Activated CD8-positive, alpha-beta memory T cell treated with anti-CD3 and anti-CD28 coated beads for 36 hours (primary cell): ENCODE results near the gene LMLN. TPM values are rescaled to one million over a fixed set of nuclear protein-coding genes. Genes with fewer than 3 reads are reported as not detected.
"Not testable (repeated sequence)": the region's sequence is repeated elsewhere in the genome, so short reads cannot be mapped to it uniquely, and the experiment has no call there.

Experiments
- CTCF ChIA-PET: fragments of 350-600 bp; sonication (Branson Sonifier 250); formaldehyde crosslinking; loops from one replicate; lab custom pipeline; 2021; ENCODE audit warnings: antibody characterized with exemption; lab: Charles Lee
- POLR2A ChIA-PET: fragments of 350-600 bp; sonication (Branson Sonifier 250); formaldehyde crosslinking; loops from one replicate; lab custom pipeline; 2021; ENCODE audit warnings: antibody characterized with exemption; lab: Charles Lee
- total RNA-seq, 2 experiments: library from RNA; stranded (reverse); gene quantifications; one replicate each; pipeline ENCODE4 v1.2.3, GENCODE V29; 2021

The LMLN gene
- total RNA-seq, 2 experiments from 2014 or later: 6.0 to 6.7 TPM

GRCh38 chr3:198051836-198052235 lies 91.8 kb downstream of the LMLN start:
- POLR2A ChIA-PET: no interaction called here
- CTCF ChIA-PET: interaction anchor here (1.0 kb wide), 1 partner anchor 10 kb away, joined by 3 read pairs; no protein-coding TSS in a partner anchor

- CTCF ChIA-PET: not testable (repeated sequence)
These were observed 93.4 kb downstream of the LMLN start for GRCh38 chr3:198053462-198053861.

GRCh38 chr3:198061119-198062067 lies 101.4 kb downstream of the LMLN start:
- ChIA-PET CTCF (interaction anchor here (1.8 to 2.6 kb wide), 2 partner anchors 10 to 19 kb away, joined by 3 to 8 read pairs; no protein-coding TSS in a partner anchor), POLR2A (no interaction called here)

More at GRCh38 chr3:198053462-198053861, 93.4 kb downstream of the LMLN start:
- POLR2A ChIA-PET: not testable (repeated sequence)

GRCh38 chr3:198062068-198062465 lies 102.0 kb downstream of the LMLN start:
- ChIA-PET CTCF (interaction anchor here (1.8 to 2.6 kb wide), 2 partner anchors 11 to 19 kb away, joined by 3 to 8 read pairs; no protein-coding TSS in a partner anchor), POLR2A (no interaction called here)

DNA sequence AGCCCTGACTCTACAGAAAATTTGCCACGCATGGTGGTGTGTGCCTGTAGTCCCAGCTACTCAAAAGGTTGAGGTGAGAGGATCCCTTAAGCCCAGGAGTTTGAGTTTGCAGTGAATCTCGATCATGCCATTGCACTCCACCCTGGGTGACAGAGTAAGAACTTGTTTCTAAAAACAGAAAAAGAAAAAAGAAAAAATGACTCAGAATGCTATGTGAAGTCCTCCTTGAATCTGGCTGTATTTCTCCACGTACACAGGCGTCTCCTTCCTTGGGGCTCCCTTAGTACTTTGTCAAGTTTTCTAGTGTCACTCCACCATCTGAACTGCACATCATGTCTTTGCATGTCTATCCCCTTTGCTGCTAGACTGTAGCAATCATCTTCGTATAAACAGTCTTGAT lies 104.4 kb downstream of the LMLN start:
- ChIA-PET POLR2A (no interaction called here), CTCF (no interaction called here)

GRCh38 chr3:198065897-198066296 lies 105.9 kb downstream of the LMLN start:
- ChIA-PET CTCF (no interaction called here), POLR2A (interaction anchor here (0.5 to 0.9 kb wide), 2 partner anchors 15 to 45 kb away, joined by 3 read pairs; no protein-coding TSS in a partner anchor)

DNA sequence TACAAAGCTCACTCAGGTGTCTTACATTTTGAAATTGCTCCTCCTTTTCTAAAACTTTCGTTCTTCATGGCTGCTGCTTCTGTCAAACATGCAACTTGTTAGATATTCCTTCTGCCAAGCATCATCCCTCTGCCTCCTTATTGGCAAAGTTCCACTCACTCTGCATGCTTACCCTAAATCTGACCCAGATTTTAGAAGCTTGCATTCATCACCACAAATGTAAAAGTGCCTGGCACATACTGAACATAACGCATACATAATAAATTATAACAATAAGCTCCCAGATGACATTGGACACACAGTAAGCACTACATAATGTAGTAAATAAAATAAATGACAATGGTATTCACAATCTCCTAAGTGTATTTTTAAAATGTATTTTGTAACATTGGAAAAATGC lies 107.4 kb downstream of the LMLN start:
- ChIA-PET POLR2A (no interaction called here), CTCF (interaction anchor here (0.7 kb wide), 1 partner anchor 1957 kb away, joined by 5 read pairs; no protein-coding TSS in a partner anchor)

GRCh38 chr3:198070871-198071270 lies 110.9 kb downstream of the LMLN start:
- CTCF ChIA-PET: interaction anchor here (2.6 kb wide), 1 partner anchor 10 kb away, joined by 13 read pairs; no protein-coding TSS in a partner anchor
- POLR2A ChIA-PET: no interaction called here

- CTCF ChIA-PET: interaction anchor here (1.2 to 2.6 kb wide), 3 partner anchors 9 to 166 kb away, joined by 3 to 13 read pairs (median 3); no protein-coding TSS in a partner anchor
These were observed 111.7 kb downstream of the LMLN start for GRCh38 chr3:198071602-198072287.

DNA sequence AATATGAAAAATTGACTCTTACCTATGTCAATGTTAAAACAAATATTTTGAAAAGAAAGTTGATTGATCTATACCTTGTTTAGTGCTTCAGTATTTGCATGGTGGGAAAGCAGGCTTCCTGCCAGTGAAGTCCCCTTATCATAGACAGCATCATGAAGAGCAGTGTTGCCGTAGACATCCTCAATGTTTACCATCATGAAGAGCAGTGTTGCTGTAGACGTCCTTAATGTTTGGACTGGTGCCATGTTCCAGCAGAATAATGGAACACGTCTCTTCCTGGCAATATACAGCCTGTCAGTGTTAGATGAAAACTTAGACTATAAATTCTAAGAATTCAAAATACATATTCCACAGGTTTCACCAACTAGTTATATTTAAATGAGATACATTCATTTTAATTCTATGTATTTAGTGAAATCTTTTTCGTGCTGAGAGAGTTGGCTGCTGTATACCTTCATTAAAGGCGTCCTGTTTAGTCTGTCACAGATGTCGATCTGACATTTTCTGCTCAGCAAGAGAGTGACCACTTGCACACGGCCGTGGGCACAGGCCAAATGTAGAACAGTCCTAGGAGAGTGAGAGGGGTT lies 116.8 kb downstream of the LMLN start:
- CTCF ChIA-PET: interaction anchor here (1.5 kb wide), 1 partner anchor 12 kb away, joined by 5 read pairs; no protein-coding TSS in a partner anchor
- POLR2A ChIA-PET: no interaction called here

More at GRCh38 chr3:198071602-198072287, 111.7 kb downstream of the LMLN start:
- POLR2A ChIA-PET: interaction anchor here (1.0 kb wide), 1 partner anchor 9 kb away, joined by 9 read pairs; no protein-coding TSS in a partner anchor

DNA sequence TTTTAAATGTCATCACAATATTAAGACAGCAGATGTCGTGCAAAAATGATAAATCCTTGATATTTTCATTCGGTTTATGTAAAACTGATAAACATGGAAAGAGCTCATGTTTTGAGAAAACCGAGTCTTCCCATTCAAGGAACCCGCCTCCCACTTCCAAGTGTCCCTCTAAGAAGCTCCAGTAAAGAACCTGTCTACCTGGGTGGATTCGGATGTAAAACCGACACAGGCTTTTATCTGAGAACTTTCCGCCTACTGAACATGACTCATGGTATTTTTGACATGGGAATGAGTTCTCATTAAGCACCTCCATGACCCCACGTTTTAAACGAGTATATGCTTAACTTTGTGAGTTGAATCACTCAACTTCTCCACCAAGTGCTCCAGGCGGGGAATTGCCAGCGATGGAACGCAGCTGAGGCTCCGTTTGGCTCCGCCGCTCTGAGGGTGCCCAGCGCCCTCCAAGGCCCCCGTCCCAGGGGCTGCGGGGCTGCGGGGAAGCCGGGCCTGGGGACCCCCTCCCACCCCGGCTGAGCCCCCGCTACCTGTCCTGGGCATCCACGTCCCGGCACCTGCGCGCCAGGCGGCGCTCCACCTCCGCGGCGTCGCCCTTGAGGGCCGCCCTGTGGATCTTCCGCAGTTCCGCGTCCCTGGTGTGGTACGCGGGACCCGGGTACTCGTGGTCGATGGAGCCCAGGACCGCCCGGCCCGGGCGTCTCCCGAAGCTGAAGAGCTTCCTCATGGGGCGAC lies 119.9 kb downstream of the LMLN start:
- CTCF ChIA-PET: interaction anchor here (0.6 to 2.3 kb wide), 13 partner anchors 9 to 174 kb away, joined by 3 to 13 read pairs (median 4); partner anchors contain the start of gene RPL35A
- POLR2A ChIA-PET: interaction anchor here (0.6 to 1.6 kb wide), 4 partner anchors 8 to 216 kb away, joined by 3 to 9 read pairs (median 6); partner anchors contain the start of gene RPL35A

- ChIA-PET CTCF (interaction anchor here (0.6 to 2.3 kb wide), 14 partner anchors 10 to 175 kb away, joined by 3 to 13 read pairs (median 4); partner anchors contain the start of gene RPL35A), POLR2A (interaction anchor here (0.6 to 1.6 kb wide), 5 partner anchors 9 to 217 kb away, joined by 3 to 9 read pairs (median 4); partner anchors contain the start of gene RPL35A)
These were observed 120.7 kb downstream of the LMLN start for GRCh38 chr3:198080521-198081384.

GRCh38 chr3:198081421-198081844 lies 121.4 kb downstream of the LMLN start:
- ChIA-PET POLR2A (interaction anchor here (0.9 to 1.5 kb wide), 3 partner anchors 16 to 131 kb away, joined by 3 to 7 read pairs (median 3); partner anchors contain the start of gene RPL35A), CTCF (interaction anchor here (1.2 to 2.3 kb wide), 7 partner anchors 11 to 175 kb away, joined by 4 to 13 read pairs (median 7); partner anchors contain the start of gene RPL35A)

GRCh38 chr3:198082226-198082625 lies 122.2 kb downstream of the LMLN start:
- POLR2A ChIA-PET, CTCF ChIA-PET: not testable (repeated sequence)

- CTCF ChIA-PET: no interaction called here
- POLR2A ChIA-PET: no interaction called here
These were observed 128.5 kb downstream of the LMLN start for GRCh38 chr3:198088421-198088955.

- CTCF ChIA-PET: interaction anchor here (1.0 to 1.5 kb wide), 2 partner anchors 11 to 15 kb away, joined by 3 to 5 read pairs; no protein-coding TSS in a partner anchor
- POLR2A ChIA-PET: no interaction called here
These were observed 130.8 kb downstream of the LMLN start for GRCh38 chr3:198090795-198091332.
